NCI-H345 (cell line): ENCODE measurements around the gene PLG.
"Not testable (repeated sequence)": the region's sequence is repeated elsewhere in the genome, so short reads cannot be mapped to it uniquely, and the experiment has no call there.

Source experiments
- DNase-seq: peaks from one replicate; lab custom pipeline; 2025; lab: John Stamatoyannopoulos, UW

Gene PLG

GRCh38 chr6:160775792-160776580 is 73.9 kb downstream of the PLG start:
- DNase-seq, result no peak

GRCh38 chr6:160779095-160779494 is 77.1 kb downstream of the PLG start:
- not testable (repeated sequence) for DNase-seq

- not testable (repeated sequence) for DNase-seq
Measured at GRCh38 chr6:160780656-160781055, 78.6 kb downstream of the PLG start.

GRCh38 chr6:160781298-160781697 is 79.3 kb downstream of the PLG start:
- DNase-seq, result no peak

- DNase-seq, result no peak
Measured at GRCh38 chr6:160782228-160782627, 80.2 kb downstream of the PLG start.

GRCh38 chr6:160783741-160784140 is 81.7 kb downstream of the PLG start:
- no peak for DNase-seq

- not testable (repeated sequence) for DNase-seq
Measured at GRCh38 chr6:160788126-160788525, 86.1 kb downstream of the PLG start.

GRCh38 chr6:160788806-160789205 is 86.8 kb downstream of the PLG start:
- DNase-seq, result no peak

GRCh38 chr6:160789263-160790027 is 87.4 kb downstream of the PLG start:
- DNase-seq, result no peak

GRCh38 chr6:160790028-160790792 is 88.2 kb downstream of the PLG start:
- DNase-seq, result no peak

- DNase-seq, result no peak
Measured at GRCh38 chr6:160791459-160791858, 89.4 kb downstream of the PLG start.

GRCh38 chr6:160791981-160792418 is 90.0 kb downstream of the PLG start:
- DNase-seq, result no peak

- DNase-seq, result no peak
Measured at GRCh38 chr6:160792708-160793107, 90.7 kb downstream of the PLG start.

- no peak for DNase-seq
Measured at GRCh38 chr6:160793652-160794051, 91.6 kb downstream of the PLG start.

GRCh38 chr6:160795721-160796120 is 93.7 kb downstream of the PLG start:
- DNase-seq, result no peak

GRCh38 chr6:160798625-160799024 is 96.6 kb downstream of the PLG start:
- DNase-seq, result no peak

GRCh38 chr6:160799801-160800506 is 97.9 kb downstream of the PLG start:
- no peak for DNase-seq

- DNase-seq, result no peak
Measured at GRCh38 chr6:160801418-160801817, 99.4 kb downstream of the PLG start.

GRCh38 chr6:160802049-160802448 is 100.0 kb downstream of the PLG start:
- not testable (repeated sequence) for DNase-seq
